H1 (cell line): Measurements from ENCODE around the gene KPNA3.

Source experiments
- CTCF ChIP-seq, 3 experiments: IDR thresholded peaks; 1 replicate in 2 of 3; 2 replicates in 1 of 3; pipeline versions ENCODE4 v1.5.1 to v1.6.1; 2011; ENCODE audit warnings: low read length in 3 of 3, mild to moderate bottlenecking in 3 of 3, inconsistent platforms in 2 of 3, low read depth in 1 of 3, moderate library complexity in 1 of 3; ENCODE audit not compliant: insufficient read depth in 1 of 3; ENCODE audit errors: control extremely low read depth in 1 of 3
- GTF2F1 ChIP-seq: IDR thresholded peaks from 2 replicates; pipeline ENCODE4 v1.6.1; 2012; ENCODE audit warnings: low read depth, low read length, improper control_type of control experiment, borderline replicate concordance
- JUND ChIP-seq: IDR thresholded peaks from 2 replicates; pipeline ENCODE4 v1.6.1; 2011; ENCODE audit warnings: mild to moderate bottlenecking, improper control_type of control experiment, low read length
- POLR2A ChIP-seq, 2 experiments: IDR thresholded peaks; 1 replicate in 1 of 2; 2 replicates in 1 of 2; pipeline ENCODE4 v1.6.1; 2011; ENCODE audit warnings: low read depth in 2 of 2, low read length in 2 of 2, mild to moderate bottlenecking in 2 of 2; ENCODE audit errors: control extremely low read depth in 1 of 2

GRCh38 chr13:49841964-49842363 is 49.5 kb upstream of the KPNA3 start:
- TF ChIP-seq POLR2A (IDR thresholded peaks at IDR 0.05; ENCODE audit: control extremely low read depth in 1 of 2, low read depth in 2 of 2, low read length in 2 of 2): no peak
- no peak for TF ChIP-seq CTCF (IDR thresholded peaks at IDR 0.05; ENCODE audit: control extremely low read depth in 1 of 3, insufficient read depth in 1 of 3, low read depth in 1 of 3, low read length in 3 of 3)
- no peak for TF ChIP-seq JUND
- no peak for TF ChIP-seq GTF2F1
